Uterus (tissue), 2 donors: Measurements from ENCODE around the gene GOLGA6B.

Experiments used
- CTCF ChIP-seq, 4 experiments: fragments of 200-600 bp in 2 of 4; fragments of 450-650 bp in 2 of 4; sonication (generic) in 2 of 4; IDR thresholded peaks; one replicate each; pipeline ENCODE4 v1.5.1; 2016 to 2019; ENCODE audit warnings: antibody characterized with exemption in 4 of 4, mild to moderate bottlenecking in 2 of 4, moderate library complexity in 1 of 4
- POLR2A ChIP-seq, 2 donors: fragments of 450-650 bp; IDR thresholded peaks; one replicate each; pipeline ENCODE4 v1.6.1; 2016; ENCODE audit warnings: antibody characterized with exemption in 2 of 2, mild to moderate bottlenecking in 1 of 2, moderate library complexity in 1 of 2

GRCh38 chr15:72614810-72615532 is 39.5 kb upstream of the GOLGA6B start:
- TF ChIP-seq POLR2A (IDR thresholded peaks at IDR 0.05) (no peak), CTCF (IDR thresholded peaks at IDR 0.05) (no peak)
